ENCODE results near the gene USP34.

The USP34 gene

DNA sequence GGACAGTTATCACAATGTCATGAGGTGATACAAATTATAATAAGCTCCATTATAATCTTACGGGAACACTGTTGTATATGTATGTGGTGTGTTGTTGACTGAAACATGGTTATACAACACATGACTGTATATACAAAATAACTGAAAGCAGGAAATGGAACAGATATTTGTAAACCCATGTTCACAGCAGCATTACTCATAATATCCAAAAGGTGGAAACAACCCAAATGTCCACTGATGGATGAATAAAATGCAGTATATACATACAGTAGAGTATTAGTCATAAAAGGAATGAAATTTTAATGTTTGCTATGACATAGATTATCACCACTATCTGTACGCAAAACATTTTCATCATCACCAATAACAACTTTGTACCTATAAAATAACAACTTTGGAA, 107.3 kb downstream of the USP34 start:
- no peak for DNase-seq

DNA sequence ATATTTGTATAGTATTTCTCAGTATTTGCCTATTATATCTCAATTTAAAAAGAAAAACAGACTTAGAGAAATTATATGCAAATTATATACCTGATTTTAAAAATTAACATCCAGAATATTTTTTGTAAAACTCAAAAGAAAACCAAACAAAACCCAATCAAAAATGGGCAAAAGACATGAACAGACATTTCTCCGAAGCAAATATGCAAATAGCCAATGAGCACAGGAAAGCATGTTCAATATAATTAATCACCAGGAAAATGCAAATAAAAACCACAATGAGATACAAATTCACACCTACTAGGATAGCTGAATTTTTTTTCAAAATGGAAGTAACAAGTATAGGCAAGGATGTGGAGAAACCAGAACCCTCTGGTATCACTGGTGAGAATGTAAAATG, 108.0 kb downstream of the USP34 start:
- no peak for DNase-seq

DNA sequence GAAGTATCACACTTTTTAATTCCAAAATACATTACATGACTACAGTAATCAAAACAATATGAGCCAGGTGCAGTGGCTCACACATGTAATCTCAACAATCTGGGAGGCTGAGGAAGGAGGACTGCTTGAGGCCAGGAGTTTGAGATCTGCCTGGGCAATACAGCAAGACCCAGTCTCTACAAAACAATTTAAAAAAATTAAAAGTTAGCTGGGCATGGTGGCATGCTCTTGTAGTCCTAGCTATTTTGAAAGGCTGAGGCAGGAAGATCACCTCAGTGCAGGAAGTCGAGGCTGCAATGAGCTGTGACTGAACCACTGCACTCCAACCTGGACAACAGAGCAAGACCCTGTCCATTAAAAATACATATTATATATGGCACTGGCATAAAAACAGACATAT, 109.8 kb downstream of the USP34 start:
- DNase-seq, result no peak

DNA sequence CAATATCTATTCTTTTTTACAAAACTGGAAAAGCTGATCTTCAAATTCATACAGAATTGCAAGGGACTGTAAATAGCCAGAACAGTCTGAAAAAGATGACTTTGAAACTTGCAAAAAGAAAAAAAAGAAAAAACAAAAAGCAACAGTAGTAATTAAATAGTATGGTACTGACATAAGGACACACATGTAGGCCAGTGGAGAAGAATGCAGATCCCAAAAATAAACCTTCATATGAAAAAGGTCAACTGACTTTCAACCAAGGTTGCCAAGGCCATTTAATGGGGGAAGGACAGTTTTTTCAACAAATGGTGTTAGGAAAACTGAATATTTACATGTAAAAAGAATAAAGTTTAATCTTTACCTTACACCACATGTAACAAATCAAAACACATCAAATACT, 111.8 kb downstream of the USP34 start:
- no peak for DNase-seq

DNA sequence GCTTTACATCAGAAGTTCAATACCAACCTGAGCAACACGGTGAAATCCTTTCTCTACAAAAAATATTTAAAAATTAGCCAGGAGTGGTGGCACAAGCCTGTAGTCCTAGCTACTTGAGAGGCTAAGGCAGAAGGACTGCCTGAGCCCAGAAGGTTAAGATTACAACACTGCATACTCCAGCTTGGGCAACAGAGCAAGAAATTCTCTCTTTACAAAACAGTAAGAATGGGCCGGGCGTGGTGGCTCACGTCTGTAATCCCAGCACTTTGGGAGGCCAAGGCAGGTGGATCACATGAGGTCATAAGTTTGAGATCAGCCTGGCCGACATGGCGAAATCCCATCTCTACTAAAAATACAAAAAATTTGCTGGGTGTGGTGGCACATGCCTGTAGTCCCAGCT, 113.2 kb downstream of the USP34 start:
- DNase-seq, result no peak

DNA sequence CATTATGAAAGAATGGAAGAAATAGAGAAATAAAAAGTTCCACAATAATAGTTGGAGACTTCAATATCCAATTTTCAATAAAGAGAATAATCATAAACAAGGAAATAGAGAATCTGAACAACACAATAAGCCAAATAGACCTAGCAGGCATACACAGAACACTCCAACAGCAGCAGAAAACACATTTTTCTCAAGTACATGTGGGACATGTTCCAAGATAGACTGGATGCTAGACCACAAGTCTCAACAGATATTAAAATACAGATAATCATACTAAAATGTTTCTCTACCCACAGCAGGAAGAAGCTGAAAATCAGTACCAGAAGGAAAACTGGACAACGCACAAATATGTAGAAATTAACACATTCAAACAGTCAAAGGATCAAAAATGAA, 113.9 kb downstream of the USP34 start:
- peak; percentile 38 for DNase-seq

DNA sequence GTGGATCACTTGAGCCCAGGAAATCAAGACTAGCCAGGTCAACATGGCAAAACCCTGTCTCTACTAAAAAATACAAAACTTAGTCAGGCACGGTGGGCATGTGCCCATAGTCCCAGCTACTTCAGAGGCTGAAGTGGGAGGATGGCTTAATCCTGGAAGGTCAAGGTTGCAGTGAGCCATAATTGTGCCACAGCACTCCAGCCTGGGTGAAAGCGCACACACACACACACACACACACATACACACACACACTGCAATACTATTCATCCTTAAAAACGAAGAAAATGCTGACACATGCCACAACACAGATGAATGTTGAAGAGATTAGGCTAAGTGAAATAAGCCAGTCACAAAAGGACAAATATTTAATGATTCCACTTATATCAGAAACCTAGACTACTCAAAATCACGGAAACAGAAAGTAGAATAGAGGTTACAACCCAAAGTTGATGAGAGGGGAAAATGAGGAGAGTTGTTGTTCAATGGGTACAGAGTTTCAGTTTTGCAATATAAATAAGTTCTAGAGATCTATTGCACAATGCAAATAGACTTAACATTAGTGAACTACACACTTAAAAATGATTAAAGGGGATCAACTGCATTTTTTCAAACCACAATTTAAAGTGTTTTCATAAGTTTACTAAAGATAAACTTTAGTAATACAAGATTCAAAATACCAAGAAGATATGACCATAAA, 114.5 kb downstream of the USP34 start:
- DNase-seq, result peak; percentile 38

DNA sequence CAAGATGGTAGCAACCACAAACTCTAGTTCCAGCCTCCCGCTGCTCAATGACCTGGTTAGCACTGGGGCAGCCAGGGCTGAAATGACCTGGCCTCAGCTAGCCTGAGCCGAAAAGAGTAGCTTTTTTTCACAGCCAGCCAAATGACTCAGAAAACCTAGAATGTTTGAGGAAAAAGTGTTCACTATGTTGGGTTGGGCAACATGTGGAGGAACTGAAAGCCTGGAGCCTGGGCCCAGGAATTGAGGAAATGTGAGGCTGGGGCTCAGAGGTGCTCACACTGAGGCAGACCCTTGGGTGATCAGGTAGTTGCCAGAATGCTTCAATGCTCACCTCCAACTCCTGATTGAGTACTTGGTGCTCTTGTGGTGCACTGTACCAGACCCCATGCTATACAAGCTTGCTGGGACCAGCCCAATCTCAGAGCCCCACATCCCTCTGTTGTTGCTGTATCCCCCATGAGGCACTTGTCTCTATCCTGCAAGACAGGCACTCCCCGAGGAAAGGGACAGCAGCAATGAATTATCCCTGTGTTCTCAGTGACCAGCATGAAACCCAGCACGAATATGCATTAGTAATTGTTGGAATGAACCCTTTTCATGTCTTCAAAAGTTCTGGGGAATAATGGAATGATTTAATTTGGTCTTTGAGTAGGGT, 116.2 kb downstream of the USP34 start:
- DNase-seq, result no peak

DNA sequence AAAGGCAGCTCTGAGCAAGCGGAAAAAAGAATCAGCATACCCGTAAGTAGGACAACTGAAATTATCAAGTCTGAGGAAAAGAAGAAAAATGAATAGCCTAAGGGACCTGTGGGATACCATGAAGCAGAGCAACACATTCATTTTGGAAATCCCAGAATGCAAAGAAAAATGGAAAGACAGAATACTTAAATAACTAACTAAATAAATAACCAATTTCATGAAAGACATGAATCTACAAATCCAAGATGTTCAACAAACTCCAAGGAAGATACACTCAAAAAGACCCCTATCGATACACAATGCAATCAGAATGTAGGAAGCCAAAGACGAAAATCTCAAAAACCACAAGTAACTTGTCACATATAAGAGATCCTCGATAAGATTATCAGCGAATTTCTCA, 117.0 kb downstream of the USP34 start:
- DNase-seq, result peak; percentile 11

DNA sequence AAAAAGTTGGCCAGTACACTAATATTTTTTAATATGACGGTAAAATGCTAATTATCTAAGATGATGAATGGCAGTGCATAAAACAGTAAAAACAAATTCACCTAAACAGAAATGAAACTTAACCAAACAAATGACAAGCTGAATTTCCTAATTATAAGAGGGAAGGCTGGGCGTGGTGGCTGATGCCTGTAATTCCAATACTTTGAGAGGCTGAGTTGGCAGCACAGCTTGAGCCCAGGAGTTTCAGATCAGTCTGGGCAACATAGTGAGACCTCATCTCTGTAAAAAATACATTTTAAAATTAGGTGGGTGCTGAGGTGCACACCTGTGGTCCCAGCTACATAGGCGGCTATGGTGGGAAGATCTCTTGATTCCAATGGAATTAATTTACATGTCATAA, 120.1 kb downstream of the USP34 start:
- no peak for DNase-seq

DNA sequence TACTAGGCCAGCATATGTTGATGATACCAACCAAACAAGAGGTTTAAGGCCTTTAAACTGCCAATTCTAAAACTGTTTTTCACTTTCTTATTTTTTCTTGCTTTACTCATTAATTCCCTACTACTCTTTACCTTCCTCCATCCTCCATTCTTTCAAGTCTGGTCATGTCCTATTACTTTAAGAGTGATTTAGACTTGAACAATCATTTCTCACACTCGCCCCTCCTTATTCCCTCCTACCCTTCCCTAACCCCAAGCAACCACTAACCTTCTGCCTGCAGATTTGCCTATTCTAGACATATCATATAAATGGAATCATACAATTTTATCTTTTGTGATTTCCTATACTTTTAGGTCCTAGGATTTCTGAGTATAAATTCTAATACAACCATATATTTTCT, 127.7 kb downstream of the USP34 start:
- no peak for DNase-seq

DNA sequence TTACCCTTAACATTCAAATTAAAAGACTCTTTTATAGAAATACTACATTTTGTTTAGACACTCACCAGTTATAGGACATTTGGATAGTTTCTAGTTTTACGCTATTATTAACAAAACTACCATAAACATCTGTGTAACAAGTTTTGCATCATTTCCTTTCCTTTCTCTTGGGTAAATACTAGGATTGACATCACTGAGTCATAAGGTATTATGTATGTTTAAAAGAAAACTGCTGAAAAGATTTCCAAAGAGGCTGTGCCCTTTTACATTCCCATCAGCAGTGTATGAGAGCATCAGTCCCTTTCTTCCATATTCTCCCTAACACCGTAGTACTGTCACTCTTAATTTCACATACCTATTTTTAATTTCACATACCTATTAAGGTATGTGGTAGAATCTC, 130.6 kb downstream of the USP34 start:
- DNase-seq, result no peak

DNA sequence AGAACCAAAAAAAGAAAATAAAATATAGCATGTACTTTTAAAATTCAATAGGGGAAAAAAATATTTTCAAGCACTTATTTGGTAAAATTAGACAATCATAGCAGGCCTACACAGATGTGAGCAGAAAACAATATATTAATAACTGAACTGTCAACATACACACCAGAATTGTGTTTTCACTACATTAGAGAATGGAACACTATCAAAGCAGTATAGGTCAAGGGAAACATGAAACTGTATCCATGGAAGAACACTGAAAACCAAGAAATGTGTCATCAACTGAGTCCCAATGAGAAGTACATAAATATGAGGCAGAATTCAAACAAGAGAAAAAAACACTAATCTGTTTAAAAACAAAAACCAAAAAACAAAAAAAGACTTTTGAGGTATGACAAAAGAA, 132.4 kb downstream of the USP34 start:
- DNase-seq, result no peak

DNA sequence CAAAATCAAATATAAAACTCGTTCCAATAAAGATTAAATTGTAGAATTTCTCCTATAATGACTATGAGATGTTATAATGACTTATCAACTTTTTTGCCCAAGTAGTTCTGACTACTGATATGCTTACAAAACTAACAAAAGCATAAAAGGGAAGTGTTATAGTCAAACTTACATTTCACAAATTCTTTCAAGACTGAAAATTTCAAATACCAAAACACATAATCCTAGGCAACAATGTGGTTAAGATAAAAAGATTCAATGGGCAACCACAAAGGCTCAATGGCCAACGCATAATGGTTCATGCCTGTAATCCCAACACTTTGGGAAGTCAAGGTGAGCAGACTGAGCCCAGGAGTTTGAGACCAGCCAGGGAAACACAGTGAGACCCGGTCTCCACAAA, 135.7 kb downstream of the USP34 start:
- DNase-seq, result peak; percentile 63

DNA sequence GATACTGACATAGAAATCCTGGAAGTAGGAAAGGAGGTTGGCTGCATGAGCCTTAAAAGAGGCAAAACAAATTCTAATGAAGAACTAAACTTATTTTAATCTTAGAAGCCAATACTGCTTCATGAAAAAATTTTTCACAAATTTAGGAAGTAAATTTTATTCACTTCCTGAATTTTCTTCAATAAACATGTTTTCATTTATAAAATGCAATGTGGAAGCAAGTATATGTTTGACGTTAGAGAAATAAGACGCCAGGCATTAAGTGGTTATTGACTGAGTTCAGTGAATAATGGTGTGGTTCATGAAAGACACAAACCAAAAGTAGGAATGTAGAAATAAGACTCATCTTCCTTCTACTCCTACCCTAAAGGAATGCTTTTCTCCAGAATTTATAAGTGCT, 136.4 kb downstream of the USP34 start:
- DNase-seq, result no peak

DNA sequence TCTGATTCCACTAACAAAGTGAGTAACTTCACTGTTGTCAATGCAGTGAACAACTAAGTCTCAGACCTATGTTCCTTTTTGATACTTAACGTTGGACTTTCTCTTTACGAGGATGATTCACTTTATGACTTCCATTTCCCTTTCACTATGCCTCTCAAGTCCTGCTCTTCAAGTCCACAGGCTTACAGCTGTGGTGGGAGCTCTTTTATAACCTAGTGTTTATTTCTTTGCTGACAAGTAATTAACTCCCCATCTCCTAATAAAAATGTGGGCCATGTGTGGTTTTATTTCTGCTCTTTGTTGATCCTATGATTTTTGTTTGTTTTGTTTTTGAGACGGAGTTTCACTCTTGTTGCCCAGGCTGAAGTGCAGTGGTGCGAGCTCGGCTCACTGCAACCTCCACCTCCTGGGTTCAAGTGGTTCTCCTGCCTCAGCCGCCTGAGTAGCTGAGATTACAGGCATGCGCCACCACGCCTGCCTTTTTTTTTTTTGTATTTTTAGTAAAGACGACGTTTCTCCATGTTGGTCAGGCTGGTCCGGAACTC, 142.1 kb downstream of the USP34 start:
- no peak for DNase-seq

DNA sequence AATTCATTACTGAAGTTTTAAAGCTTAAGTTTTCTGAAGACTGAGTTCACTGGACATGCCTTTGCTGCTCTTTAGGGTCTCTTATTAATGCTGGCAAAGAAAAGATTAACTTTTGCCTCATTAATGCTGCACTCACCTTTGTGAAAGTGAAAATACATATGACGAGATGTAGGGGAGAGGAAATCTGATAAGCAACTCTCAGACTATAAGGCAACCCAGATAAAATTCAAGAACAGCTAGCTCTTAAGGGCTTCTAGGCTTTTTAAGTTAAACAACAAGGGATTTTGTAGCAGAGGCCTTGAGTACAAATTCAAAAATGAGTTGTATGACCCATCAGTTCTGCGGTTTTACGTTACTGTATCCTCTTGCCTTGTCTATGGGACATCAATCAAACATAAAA, 143.7 kb downstream of the USP34 start:
- peak; percentile 14 for DNase-seq

DNA sequence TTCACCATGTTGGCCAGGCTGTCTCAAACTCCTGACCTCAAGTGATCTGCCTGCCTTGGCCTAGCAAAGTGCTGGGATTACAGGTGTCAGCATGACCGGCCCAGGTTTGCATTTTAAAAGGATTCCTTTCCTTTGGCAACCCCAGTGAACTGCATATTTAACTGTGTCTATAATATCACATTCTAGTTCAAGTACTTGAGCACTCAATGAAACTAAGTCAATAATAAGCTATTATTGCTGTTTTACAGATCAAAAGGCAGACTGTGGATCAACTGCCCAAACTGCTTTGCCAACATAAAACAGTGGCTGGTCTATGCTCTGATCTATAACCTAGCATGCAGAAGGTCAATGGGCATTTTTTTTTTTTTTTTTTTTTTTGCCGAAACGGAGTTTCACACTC, 144.5 kb downstream of the USP34 start:
- DNase-seq, result no peak

DNA sequence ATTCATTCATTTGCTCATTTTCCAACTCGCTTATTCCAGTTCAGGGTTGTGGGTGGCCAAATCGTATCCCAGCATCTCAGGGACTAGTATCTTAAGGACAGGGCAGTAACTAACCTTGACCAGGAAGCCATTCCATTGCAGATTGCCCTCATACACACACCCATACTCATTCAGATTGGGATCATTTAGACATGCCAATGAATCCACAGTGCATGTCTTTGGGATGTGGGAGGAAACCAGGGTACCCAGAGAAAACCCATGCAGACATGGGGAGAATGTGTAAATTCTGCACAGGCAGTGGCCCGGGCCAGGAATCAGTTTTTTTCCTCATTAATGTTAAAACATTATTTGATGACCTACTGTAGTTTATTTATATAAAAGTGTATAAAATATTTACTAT, 150.7 kb downstream of the USP34 start:
- no peak for DNase-seq

DNA sequence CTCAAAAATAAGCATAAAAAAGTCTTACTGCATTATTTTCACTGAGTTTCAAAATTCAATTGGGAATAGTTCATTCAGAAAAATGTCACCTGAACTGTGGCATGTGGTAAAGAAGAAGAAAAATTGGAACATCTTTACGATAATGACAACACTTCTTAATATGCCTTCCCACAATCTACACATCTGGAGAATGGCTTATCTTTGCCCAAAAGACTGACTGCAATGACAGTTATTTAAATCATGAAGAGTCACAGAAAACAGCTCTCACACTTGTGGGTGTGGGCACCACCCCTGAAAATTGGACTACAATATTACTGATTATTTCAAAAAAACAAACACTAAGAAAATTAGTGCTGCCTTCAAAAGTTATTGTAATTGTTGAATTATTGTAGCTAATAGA, 152.3 kb downstream of the USP34 start:
- peak; percentile 38 for DNase-seq

DNA sequence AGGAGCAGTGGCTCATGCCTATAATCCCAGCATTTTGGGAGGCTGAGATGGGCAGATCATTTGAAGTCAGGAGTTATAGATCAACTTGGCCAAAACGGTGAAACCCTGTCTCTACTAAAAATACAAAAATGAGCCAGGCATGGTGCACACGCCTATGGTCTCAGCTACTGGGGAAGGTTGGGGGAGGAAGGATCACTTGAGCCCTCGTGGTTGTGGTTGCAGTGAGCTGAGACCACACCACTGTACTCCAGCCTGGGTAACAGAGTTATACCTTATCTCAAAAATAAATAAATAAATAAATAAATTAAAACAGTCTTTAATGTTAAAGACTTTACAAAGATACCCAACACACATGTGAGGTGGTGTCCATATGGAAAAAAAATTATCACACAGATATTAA, 174.9 kb downstream of the USP34 start:
- peak; percentile 86 for DNase-seq

DNA sequence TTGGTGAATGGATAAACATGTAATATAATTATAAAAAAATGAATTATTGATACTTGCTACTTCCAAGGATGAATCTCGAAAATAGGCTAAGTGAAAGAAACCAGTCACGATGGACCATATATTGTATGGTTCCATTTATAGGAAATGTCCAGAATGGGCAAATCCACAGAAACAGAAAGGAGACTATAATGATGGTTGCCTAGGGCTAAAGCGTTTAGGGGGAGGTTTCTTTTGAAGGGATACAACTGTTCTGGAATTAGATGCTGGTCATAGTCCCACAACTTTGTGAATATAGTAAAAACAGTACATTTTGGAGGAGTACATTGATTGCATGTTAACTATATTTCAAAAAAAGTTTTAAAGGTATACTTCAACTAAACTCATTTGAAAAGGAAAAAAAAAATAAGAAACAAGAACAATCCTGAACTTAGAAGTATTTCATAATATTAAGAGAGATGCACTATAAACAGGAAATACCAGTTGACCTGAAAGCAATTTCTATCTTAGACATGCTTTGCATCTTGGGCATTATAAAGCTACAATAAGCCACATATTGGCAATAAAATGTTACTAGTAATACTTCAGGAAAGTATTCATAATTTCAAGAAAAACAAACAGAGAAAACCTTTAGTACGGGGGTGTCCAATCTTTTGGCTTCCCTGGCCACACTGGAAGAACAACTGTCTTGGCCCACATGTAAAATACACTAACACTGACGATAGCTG, 178.9 kb downstream of the USP34 start:
- DNase-seq, result no peak

DNA sequence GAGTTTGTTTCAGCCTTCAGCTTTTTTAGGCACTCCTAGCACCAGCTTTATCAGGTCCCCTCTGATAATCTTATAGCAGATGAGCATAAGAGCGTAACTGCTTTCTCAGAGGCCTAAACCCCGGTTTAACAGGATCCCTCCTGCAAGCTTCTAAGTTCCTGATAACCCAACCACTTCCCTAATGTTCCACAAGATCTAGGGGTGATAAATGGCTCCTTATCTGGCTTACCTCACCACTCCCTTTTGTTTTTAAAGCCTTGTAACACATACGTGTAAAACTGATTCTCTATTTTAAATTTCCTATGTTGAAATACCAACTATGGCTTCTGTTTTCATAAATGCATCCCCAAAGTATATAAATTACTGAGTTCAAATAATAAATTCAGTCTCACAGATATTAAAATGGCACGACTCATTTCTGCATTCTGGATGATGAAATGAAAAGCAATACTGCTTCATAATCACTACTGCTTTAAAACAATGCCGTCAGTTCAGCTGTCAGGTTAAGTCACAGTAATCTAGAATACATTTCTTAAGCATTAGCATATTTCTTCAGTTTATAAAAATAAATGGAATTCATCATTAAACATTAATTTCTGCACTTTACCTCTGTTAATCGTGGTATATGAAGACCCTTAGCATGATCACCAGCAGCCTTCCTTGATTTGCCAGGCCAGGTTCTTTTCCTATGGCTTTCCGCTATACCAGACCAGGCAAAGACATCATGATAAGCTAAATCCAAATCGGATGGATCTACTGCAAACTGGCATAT, 182.6 kb downstream of the USP34 start:
- DNase-seq, result peak; percentile 98
